NCI-H2171 treated with DMSO at 0.1 percent for 48 hours (cell line): ENCODE measurements around the gene DPP6.

Experiments used
- DNase-seq: peaks from one replicate; lab custom pipeline; 2025; lab: John Stamatoyannopoulos, UW

The DPP6 gene

DNA sequence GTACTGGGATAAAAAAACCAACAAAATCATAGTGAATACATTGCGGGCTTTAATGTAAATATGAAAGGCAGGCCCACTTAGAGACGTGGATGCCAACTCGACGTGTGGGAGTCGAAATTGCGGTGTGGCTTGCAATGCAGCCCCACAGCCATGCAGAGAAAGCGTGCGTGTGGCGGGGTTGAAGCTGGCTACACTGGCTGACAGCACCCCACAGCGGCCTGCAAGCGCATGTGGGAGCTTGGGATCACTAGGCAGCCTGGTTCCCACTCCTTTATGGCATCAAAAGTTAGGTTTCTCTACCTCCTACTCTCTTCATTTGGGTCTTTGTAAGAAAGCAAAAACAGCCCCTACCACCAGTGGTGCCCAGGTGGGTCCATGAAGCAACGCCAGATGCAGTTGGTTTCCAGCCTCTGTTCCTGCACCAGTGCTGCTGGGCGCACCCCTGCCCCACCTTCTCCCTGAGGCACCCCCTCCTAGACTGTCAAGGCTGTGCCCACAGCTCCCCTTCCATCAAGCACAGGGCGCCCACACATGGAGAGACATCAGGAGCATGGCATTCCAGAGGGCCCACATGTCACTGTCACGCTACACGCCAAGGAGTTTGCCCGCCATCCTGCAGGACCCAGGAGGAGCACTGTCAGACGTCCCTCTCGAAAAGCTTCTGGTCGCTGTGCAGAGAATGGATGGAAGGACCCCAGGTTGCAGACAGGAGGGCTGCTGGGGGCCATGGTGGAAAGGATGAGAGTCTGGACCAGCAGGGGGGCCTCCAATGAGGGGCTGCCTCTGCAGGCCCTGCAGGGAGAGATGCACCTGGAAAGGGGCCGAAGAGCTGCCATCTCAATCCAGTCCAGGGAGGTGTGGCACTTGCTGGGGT is 807.8 kb downstream of the DPP6 start:
- no peak for DNase-seq

GRCh38 chr7:154860621-154861375 is 808.6 kb downstream of the DPP6 start:
- DNase-seq: no peak

- no peak for DNase-seq
These were observed 809.4 kb downstream of the DPP6 start for GRCh38 chr7:154861589-154861988.

- no peak for DNase-seq
These were observed 810.1 kb downstream of the DPP6 start for GRCh38 chr7:154862153-154862791.

GRCh38 chr7:154863766-154864522 is 811.7 kb downstream of the DPP6 start:
- no peak for DNase-seq

DNA sequence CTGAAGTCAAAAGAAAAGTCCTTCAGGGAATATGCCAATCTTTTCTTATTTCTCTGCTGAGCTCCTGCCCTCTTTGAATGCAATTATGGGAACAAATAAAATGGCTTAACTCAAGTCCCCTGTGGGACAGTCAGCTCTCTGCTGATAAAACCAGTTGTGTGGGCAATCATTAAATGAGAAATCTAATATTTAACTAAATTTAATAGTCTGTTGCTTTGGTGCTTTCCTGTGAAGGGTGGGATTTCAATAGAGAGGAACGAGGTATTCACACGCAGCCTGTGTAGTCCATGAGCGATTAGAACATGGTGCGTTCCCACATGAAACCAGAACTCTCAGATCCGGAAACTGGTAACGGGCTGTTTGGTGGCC is 812.3 kb downstream of the DPP6 start:
- no peak for DNase-seq

- DNase-seq: no peak
These were observed 813.9 kb downstream of the DPP6 start for GRCh38 chr7:154865984-154866685.

- no peak for DNase-seq
These were observed 814.9 kb downstream of the DPP6 start for GRCh38 chr7:154867068-154867467.

GRCh38 chr7:154868921-154869320 is 816.7 kb downstream of the DPP6 start:
- no peak for DNase-seq

DNA sequence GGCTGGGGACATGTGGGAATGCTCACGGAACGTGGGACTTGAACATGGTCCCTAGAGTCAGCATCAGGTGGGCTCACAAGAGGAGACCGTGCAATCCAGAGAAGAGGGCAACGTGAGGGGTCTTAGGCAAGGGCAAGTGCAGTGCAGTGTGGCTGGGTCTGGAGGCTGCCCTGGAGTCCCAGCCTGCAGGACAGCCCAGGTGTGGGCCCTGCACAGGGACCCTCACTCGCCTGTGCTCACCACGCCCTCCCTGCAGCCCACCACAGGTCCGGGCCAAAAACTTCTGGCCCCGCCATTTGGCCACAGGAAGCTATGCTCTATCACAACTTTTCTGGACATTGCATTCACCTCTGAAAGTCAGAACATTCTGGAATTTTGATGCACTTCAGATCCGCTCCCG is 817.2 kb downstream of the DPP6 start:
- DNase-seq: no peak

DNA sequence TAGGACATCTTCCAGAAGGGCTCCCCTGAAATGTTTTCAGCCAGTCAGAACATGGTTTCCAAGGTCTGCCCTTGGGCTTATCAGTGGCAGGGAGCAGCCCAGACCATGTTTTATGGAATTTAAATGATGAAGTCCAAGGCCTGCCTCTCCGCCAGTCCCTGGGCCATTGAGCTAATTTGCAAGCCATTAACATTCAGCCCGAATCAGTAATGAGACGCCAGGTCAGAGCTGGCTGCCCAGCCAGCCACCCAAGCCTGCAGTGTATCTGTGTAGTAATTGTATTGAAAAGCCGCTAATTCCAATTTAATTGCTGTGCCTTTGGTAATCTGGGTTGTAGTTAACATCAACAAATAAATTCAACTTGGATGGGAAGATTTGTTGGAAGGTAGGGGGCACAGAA is 819.3 kb downstream of the DPP6 start:
- DNase-seq: no peak

DNA sequence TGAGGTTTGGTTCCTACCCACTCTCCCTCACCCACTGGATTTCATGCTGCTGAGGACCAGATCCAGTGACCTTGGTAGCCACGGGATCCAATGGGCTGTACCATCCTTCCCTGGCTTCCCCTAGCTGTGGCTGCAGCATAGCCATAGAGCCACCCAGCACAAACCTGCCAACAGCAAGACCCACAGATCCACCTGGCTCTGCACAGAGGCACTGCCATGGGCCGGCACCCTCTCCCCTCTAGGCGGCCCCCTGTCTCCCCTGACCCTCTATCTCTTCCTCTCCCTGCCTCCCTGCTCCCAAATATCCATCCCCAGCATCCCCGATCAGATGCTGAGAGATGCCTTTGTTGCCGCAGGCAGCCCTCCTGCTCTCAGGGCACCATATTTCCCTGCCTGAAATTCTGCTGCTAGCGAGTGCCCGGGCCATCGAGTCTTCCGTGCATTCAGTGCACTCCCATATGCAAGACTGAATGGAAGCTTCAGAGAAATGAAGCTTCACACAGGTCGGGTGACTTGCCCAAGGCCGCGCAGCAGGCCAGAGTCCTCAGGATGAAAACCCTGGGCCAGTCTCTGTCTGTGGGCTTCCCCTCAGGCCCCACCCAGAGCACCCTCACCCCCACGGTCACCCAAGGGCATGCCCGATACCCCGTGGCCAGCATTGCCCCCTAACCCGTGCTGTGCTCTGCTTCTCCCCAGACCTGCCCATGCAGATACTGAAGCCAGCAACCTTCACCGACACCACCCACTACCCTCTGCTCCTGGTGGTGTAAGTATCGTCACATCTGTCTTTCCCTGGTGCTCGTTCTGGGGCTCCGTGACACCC is 819.9 kb downstream of the DPP6 start:
- DNase-seq: no peak

DNA sequence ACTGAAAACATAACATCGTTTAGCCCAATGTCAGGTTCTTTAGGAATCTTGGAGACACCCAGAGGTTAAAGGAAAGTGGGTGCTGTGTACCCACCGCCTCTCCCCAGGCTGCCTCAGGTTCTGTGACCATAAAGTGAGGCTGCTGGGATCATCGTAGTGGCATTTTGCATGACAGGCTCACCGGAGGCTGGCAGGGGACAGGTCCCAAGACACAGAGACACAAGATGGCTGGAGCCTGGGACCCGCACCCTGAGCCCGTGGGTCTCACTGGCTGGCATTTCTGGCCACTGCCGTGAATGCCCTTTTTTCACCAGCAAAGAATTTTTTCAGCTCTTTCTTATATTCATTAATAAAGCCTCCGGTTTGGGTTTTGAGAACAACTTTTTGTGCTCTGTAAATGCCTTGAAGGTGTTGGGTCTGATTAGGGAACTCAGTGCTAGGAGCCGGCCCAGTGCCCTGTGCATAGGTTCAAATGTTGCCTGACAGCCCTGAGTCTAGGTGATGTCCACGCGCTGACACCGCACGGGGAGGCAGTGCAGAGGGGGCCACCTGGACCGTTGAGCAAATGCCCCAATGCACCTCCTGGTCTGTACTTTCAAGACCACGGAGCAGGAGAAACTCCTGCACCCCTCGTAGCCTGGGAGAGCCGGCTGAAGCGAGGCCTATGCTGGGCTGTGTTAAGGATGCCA is 820.8 kb downstream of the DPP6 start:
- DNase-seq: no peak

- DNase-seq: no peak
These were observed 821.4 kb downstream of the DPP6 start for GRCh38 chr7:154873500-154874121.

GRCh38 chr7:154874409-154875113 is 822.4 kb downstream of the DPP6 start:
- no peak for DNase-seq

- no peak for DNase-seq
These were observed 823.1 kb downstream of the DPP6 start for GRCh38 chr7:154875297-154875696.

DNA sequence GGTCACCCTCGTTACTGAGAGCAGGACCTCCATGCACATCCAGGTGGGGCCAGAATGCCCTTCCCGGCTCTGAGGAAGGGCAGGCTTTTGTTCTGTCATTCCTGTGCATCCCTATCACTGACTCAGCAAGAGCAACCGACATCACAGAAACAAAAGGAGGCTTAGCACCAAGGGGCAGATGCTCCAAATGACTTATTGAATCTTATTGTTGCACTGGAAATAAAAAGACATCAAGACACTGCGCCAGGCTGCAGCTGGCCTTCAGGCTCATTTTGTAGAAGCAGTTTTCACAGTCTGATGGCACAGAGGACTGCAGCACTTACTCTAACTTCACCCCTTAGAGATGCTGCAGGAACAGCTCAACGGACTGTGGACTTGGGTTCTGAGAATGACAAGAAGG is 824.3 kb downstream of the DPP6 start:
- DNase-seq: no peak

GRCh38 chr7:154877031-154877430 is 824.8 kb downstream of the DPP6 start:
- no peak for DNase-seq

- DNase-seq: no peak
These were observed 827.4 kb downstream of the DPP6 start for GRCh38 chr7:154879629-154880028.
